NCI-H345 treated with DMSO at 0.1 percent for 48 hours (cell line): ENCODE results near the gene PRR14L.
"Not testable (repeated sequence)": the region's sequence is repeated elsewhere in the genome, so short reads cannot be mapped to it uniquely, and the experiment has no call there.

ENCODE experiments used
- DNase-seq: peaks from one replicate; lab custom pipeline; 2025; ENCODE audit not compliant: unreplicated experiment; lab: John Stamatoyannopoulos, UW

The PRR14L gene

GRCh38 chr22:31682751-31683150 is 67.2 kb downstream of the PRR14L start:
- DNase-seq, result no peak

- no peak for DNase-seq
Observed at GRCh38 chr22:31681349-31682345, 68.3 kb downstream of the PRR14L start.

GRCh38 chr22:31680861-31681341 is 69.0 kb downstream of the PRR14L start:
- no peak for DNase-seq

- DNase-seq, result no peak
Observed at GRCh38 chr22:31678748-31679147, 71.2 kb downstream of the PRR14L start.

GRCh38 chr22:31676700-31677099 is 73.2 kb downstream of the PRR14L start:
- peak; percentile 77 for DNase-seq

DNA sequence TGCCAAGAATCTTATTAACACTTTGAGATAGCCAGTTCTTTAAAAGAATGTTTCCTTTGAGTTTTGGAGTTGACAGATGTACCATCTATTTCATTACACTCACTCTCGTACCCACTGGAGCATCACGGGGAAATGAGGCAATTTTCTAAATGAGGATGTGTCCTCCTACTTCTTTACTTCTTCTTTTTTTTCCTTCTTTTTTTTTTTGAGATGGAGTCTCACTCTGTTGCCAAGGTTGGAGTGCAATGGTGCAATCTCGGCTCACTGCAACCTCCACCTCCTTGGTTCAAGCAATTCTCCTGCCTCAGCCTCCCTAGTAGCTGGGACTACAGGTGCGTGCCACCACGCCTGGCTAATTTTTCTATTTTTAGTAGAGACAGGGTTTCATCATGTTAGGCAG is 75.7 kb downstream of the PRR14L start:
- DNase-seq, result not testable (repeated sequence)

DNA sequence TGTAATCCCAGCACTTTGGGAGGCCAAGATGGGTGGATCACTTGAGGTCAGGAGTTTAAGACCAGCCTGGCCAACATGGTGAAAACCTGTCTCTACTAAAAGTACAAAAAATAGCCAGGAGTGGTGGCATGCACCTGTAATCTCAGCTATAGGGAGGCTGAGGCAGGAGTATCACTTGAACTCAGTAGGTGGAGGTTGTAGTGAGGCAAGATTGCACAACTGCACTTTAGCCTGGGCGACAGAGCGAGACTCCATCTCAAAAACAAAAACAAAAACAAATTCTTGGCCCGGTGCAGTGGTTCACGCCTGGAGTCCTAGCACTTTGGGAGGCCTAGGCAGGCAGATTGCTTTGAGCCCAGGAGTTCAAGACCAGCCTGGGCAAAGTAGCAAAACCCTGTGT is 81.1 kb downstream of the PRR14L start:
- DNase-seq, result not testable (repeated sequence)

DNA sequence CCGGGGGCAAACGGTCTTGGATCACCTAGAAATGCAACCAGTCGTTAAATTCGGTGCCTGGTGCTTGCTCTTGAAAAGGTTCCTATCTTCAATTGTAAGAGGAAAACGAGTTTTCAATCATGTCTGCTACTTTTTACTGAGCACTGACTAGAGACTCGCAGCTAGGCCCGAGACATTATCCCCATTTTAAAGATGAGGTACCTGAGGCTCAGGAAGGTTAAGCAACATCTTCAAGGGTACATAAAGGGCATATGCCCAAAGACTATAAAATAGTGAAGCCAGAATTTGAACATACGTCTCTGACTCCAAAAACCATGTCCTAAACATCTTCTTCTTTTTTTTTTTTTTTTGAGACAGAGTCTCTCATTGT is 87.3 kb downstream of the PRR14L start:
- DNase-seq, result no peak

GRCh38 chr22:31661851-31662667 is 87.9 kb downstream of the PRR14L start, which contains the start of gene PISD:
TSS of gene PISD (minus strand) at chr22:31662215. CDS start at chr22:31662208, 7 bp downstream.
- DNase-seq, result peak; percentile 89

DNA sequence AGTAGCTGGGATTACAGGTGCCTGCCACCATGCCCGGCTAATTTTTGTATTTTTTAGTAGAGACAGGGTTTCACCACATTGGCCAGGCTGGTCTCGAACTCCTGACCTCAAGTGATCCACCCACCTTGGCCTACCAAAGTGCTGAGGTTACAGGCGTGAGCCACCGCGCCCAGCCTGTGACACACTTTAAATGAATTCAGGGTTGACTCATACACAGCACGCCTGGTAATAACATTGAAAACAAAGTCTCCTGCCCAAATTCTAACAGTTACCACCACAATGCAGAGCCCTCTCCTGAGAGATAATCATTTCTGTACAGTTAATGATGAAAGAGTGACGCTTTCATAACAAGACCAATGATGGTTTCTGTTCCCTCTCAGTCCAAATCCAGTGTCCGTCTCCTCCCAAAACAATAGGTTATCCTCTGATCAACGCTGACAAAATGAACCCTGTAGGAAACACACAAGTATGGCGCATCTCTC is 89.0 kb downstream of the PRR14L start:
- not testable (repeated sequence) for DNase-seq

DNA sequence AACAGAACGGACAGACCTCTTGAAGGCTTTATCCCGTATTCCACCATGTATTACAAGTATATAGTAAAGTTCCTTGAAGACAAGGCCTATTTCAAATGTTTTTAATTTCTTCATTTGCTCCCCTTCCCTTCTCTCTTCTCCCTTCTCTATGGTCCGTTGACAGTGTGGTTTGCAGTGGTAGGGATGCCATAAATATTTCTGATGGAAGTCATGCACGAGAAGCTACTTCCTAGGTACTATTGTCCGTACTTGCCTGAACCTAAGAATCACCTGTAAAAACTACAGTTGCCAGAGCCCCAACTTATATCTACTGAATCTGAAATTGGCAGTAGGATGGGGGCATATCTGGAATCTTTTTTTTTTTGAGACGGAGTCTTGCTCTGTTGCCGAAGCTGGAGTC is 90.7 kb downstream of the PRR14L start:
- no peak for DNase-seq

DNA sequence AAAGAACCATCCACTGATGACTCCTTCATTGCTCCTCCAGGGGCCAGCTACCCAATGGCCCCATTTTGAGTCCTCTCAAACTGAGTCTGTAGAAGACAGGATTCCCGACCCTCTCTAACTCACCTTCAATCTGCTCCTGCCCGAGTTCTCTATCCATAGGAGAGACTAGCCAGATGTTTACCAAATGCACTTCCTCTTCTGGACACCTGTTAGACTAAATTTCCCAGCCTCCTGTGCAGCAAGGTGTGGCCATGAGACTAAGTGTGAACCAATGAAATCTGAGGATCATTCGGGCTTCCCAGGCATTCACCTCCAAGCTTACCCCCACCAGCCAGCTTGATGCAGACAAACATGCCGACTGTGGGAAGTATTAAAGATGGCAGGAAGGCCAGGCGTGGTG is 95.5 kb downstream of the PRR14L start:
- no peak for DNase-seq

GRCh38 chr22:31653944-31654343 is 96.0 kb downstream of the PRR14L start:
- no peak for DNase-seq

DNA sequence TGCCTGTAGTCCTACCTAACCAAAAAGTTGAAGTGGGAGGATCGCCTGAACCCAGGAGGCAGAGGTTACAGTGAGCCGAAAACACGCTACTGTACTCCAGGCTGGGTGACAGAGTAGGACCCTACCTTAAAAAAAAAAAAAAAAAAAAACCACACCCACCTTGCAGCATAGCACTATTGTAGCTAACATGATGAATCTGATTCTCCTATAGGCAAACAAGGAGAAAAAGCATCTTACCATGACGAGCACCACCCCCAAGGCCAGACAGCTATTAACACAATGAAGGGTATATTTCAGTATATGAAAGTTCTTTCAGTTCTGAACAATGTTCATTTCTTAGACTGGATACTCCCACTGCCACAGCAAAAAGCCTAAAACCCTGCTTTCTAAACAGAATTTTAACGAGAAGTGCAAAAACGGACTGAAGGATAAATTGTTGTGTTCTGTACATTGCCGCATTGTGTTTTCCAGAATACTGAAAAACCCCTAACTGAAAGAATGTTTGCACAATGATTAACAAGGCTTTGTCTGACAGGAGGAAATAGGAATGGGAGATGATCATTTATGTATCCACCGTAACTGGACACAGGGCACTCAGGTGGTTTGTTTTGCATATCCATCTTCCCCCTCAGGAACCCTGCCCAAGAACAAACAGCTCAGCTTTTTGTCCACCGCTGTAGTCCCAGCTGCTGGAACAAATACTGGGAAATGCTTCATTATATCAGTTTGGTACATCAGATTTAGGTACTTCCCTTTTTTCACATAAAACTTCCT is 96.8 kb downstream of the PRR14L start:
- no peak for DNase-seq

DNA sequence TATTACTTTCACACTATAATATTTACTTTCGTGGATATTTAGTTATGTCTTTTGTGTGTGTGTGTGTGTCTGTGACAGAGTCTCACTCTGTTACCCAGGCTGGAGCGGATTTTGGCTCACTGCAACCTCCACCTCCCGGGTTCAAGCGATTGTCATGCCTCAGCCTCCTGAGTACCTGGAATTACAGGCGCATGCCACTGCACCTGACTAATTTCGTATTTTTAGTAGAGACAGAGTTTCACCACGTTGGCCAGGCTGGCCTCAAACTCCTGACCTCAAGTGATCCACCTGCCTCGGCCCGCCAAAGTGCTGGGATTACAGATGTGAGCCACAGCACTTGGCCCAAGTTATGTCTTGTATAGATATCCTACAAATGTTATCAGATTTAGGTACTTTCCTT is 97.8 kb downstream of the PRR14L start:
- DNase-seq, result no peak

- DNase-seq, result no peak
Observed at GRCh38 chr22:31651664-31652063, 98.3 kb downstream of the PRR14L start.

GRCh38 chr22:31650391-31650790 is 99.5 kb downstream of the PRR14L start:
- DNase-seq, result no peak

DNA sequence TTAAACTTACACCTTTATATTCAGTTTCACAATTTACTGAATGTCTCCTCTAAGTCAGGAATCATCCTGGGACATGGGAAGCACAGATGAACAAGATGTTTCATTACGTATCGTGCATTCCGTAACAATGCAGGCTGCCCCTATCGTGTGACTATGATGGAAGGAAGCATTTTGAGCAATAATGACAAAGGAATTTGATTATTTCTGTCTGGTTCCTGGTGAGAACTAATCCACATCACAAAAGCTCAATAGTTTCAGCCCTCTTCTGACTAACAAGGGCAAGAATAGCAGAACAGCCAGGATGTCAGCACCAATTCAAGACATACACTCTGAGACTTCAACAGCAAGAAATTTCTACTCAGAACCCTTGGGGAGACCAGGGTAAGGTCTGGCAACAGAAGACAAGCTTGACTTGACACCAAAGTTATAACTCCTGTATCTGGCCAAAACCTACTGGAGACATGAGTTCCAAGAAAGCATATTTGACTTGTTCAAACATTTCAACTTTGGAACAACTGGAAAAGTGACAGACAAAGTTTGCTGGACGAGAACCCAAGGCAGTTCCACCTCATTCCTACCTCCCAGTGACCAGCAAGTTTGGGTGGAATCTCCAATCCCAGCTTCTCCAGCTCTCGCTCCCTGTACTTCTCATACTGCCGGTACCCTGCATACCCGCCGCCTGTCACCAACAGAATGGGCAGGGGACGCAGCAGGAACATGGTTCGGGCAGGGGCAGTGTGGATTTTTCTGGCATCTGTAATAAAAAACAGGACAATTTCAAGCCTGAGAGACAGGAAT is 102.2 kb downstream of the PRR14L start:
- DNase-seq, result no peak

DNA sequence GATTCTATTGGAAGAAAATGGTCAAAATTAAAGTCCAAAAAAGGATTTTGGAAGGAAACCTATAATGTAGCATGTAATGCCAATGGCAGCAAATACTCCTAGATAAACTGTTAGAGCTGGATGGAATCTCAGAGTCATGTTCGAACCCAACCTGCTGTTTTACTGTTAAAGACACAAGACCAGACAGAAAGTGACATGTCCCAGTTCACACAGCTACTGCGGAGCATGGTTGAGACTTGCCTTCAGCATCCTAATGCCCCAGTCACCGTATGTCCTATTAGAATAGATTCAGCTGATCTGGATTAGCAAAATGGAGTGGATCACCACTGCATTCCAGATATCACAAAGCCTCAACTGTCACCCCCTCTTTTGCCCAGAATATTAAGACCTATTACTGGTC is 102.9 kb downstream of the PRR14L start:
- no peak for DNase-seq
